ENCODE measurements around the gene SOHLH1.

The SOHLH1 gene

GRCh38 chr9:135699440-135699839 is at the start of gene SOHLH1:
Gene SOHLH1 (minus strand): TSS chr9:135699481. CDS start chr9:135699467, 14 bp downstream.
- TF ChIP-seq LEF1 (IDR thresholded peaks at IDR 0.05; ENCODE audit: borderline replicate concordance) (no peak), ZNF384 (IDR thresholded peaks at IDR 0.05) (no peak), BHLHE40 (IDR thresholded peaks at IDR 0.05; ENCODE audit: borderline replicate concordance) (no peak), PKNOX1 (IDR thresholded peaks at IDR 0.05) (no peak), ELF4 (IDR thresholded peaks at IDR 0.05) (no peak), FOXA1 (IDR thresholded peaks at IDR 0.05) (no peak), NFRKB (IDR thresholded peaks at IDR 0.05) (no peak)
- POLR2A ChIA-PET, result no interaction called here
- DNase-seq (ENCODE audit: extremely low spot score), result no peak
- CTCF ChIA-PET, result no interaction called here

GRCh38 chr9:135748676-135749075 is 49.4 kb upstream of the SOHLH1 start:
- TF ChIP-seq FOXA1 (IDR thresholded peaks at IDR 0.05) (no peak), CTBP1 (IDR thresholded peaks at IDR 0.05; ENCODE audit: borderline replicate concordance) (no peak), FOXK2 (IDR thresholded peaks at IDR 0.05) (no peak), ZNF384 (IDR thresholded peaks at IDR 0.05) (no peak), BHLHE40 (IDR thresholded peaks at IDR 0.05; ENCODE audit: borderline replicate concordance) (no peak), SP1 (IDR thresholded peaks at IDR 0.05) (no peak), L3MBTL2 (conservative IDR thresholded peaks at IDR 0.05) (no peak), ELF4 (IDR thresholded peaks at IDR 0.05) (no peak), PKNOX1 (IDR thresholded peaks at IDR 0.05) (no peak), HDGF (IDR thresholded peaks at IDR 0.05; ENCODE audit: borderline replicate concordance) (no peak), TARDBP (IDR thresholded peaks at IDR 0.05) (no peak), NFRKB (IDR thresholded peaks at IDR 0.05) (no peak), SUZ12 (IDR thresholded peaks at IDR 0.05) (no peak), ARNT (IDR thresholded peaks at IDR 0.05) (no peak), FOXM1 (IDR thresholded peaks at IDR 0.05; ENCODE audit: borderline replicate concordance) (no peak), LEF1 (IDR thresholded peaks at IDR 0.05; ENCODE audit: borderline replicate concordance) (no peak)
- DNase-seq (ENCODE audit: extremely low spot score), result no peak
- ChIA-PET CTCF (no interaction called here), POLR2A (no interaction called here)

- DNase-seq (ENCODE audit: extremely low spot score), result no peak
- ChIA-PET CTCF (no interaction called here), POLR2A (no interaction called here)
- TF ChIP-seq ELF4 (IDR thresholded peaks at IDR 0.05) (no peak), BHLHE40 (IDR thresholded peaks at IDR 0.05; ENCODE audit: borderline replicate concordance) (no peak), HDGF (IDR thresholded peaks at IDR 0.05; ENCODE audit: borderline replicate concordance) (no peak), FOXA1 (IDR thresholded peaks at IDR 0.05) (no peak), LEF1 (IDR thresholded peaks at IDR 0.05; ENCODE audit: borderline replicate concordance) (no peak), ARNT (IDR thresholded peaks at IDR 0.05) (no peak), L3MBTL2 (conservative IDR thresholded peaks at IDR 0.05) (no peak), SUZ12 (IDR thresholded peaks at IDR 0.05) (no peak), FOXM1 (IDR thresholded peaks at IDR 0.05; ENCODE audit: borderline replicate concordance) (no peak)
These were observed 48.0 kb upstream of the SOHLH1 start for GRCh38 chr9:135747311-135747710.

- ChIA-PET CTCF (no interaction called here), POLR2A (no interaction called here)
- TF ChIP-seq PKNOX1 (IDR thresholded peaks at IDR 0.05) (no peak), NFRKB (IDR thresholded peaks at IDR 0.05) (no peak), ZNF384 (IDR thresholded peaks at IDR 0.05) (no peak), SP1 (IDR thresholded peaks at IDR 0.05) (no peak), ELF4 (IDR thresholded peaks at IDR 0.05) (no peak), L3MBTL2 (conservative IDR thresholded peaks at IDR 0.05) (no peak), FOXA1 (IDR thresholded peaks at IDR 0.05) (no peak), HDGF (IDR thresholded peaks at IDR 0.05; ENCODE audit: borderline replicate concordance) (no peak), FOXM1 (IDR thresholded peaks at IDR 0.05; ENCODE audit: borderline replicate concordance) (no peak), LEF1 (IDR thresholded peaks at IDR 0.05; ENCODE audit: borderline replicate concordance) (no peak), ARNT (IDR thresholded peaks at IDR 0.05) (no peak), SUZ12 (IDR thresholded peaks at IDR 0.05) (no peak), CTBP1 (IDR thresholded peaks at IDR 0.05; ENCODE audit: borderline replicate concordance) (no peak), BHLHE40 (IDR thresholded peaks at IDR 0.05; ENCODE audit: borderline replicate concordance) (no peak), TARDBP (IDR thresholded peaks at IDR 0.05) (no peak), FOXK2 (IDR thresholded peaks at IDR 0.05) (no peak)
- DNase-seq (ENCODE audit: extremely low spot score), result no peak
These were observed 47.3 kb upstream of the SOHLH1 start for GRCh38 chr9:135746565-135746964.

GRCh38 chr9:135745686-135746324 is 46.5 kb upstream of the SOHLH1 start:
- POLR2A ChIA-PET, result no interaction called here

More at GRCh38 chr9:135745686-135746324, 46.5 kb upstream of the SOHLH1 start:
- no peak for DNase-seq (ENCODE audit: extremely low spot score)
- CTCF ChIA-PET, result no interaction called here
- TF ChIP-seq FOXK2 (IDR thresholded peaks at IDR 0.05) (no peak), L3MBTL2 (conservative IDR thresholded peaks at IDR 0.05) (no peak), CTBP1 (IDR thresholded peaks at IDR 0.05; ENCODE audit: borderline replicate concordance) (no peak), SP1 (IDR thresholded peaks at IDR 0.05) (no peak), HDGF (IDR thresholded peaks at IDR 0.05; ENCODE audit: borderline replicate concordance) (no peak), PKNOX1 (IDR thresholded peaks at IDR 0.05) (no peak), TARDBP (IDR thresholded peaks at IDR 0.05) (no peak), SUZ12 (IDR thresholded peaks at IDR 0.05) (no peak), ARNT (IDR thresholded peaks at IDR 0.05) (no peak), NFRKB (IDR thresholded peaks at IDR 0.05) (no peak), LEF1 (IDR thresholded peaks at IDR 0.05; ENCODE audit: borderline replicate concordance) (no peak), BHLHE40 (IDR thresholded peaks at IDR 0.05; ENCODE audit: borderline replicate concordance) (no peak), ZNF384 (IDR thresholded peaks at IDR 0.05) (no peak)

Measured in HEK293T (cell line).